ACC112 (cell line): ENCODE results near the gene LRRC61.

Source experiments
- H2AFZ ChIP-seq: fragments of 200-600 bp; sonication (generic); one replicate; pipeline ENCODE4 v1.6.0; 2017; ENCODE audit warnings: antibody characterized with exemption, low read length; ENCODE audit not compliant: unreplicated experiment
- H3K27ac ChIP-seq: fragments of 200-600 bp; sonication (generic); 2 replicates; pipeline ENCODE4 v1.5.1; 2014; ENCODE audit warnings: low read depth, mild to moderate bottlenecking, antibody characterized with exemption, low read length, moderate library complexity
- H3K27me3 ChIP-seq: fragments of 200-600 bp; sonication (generic); 2 replicates; pipeline ENCODE4 v1.6.1; 2014; ENCODE audit warnings: mild to moderate bottlenecking, antibody characterized with exemption, low read length, moderate library complexity, mixed read lengths; ENCODE audit not compliant: insufficient read depth
- H3K36me3 ChIP-seq: fragments of 200-600 bp; sonication (generic); 2 replicates; pipeline ENCODE4 v1.6.1; 2016; ENCODE audit warnings: mild to moderate bottlenecking, antibody characterized with exemption, low read length, moderate library complexity, mixed read lengths; ENCODE audit not compliant: insufficient read depth
- H3K4me1 ChIP-seq: fragments of 200-600 bp; sonication (generic); one replicate; pipeline ENCODE4 v1.6.1; 2016; ENCODE audit warnings: low read length, mixed read lengths; ENCODE audit not compliant: insufficient read depth, unreplicated experiment, control insufficient read depth
- H3K4me3 ChIP-seq: fragments of 200-600 bp; sonication (generic); 2 replicates; pipeline ENCODE4 v1.5.1; 2014; ENCODE audit warnings: mild to moderate bottlenecking, low read depth, low read length
- H3K79me2 ChIP-seq: fragments of 200-600 bp; sonication (generic); one replicate; pipeline ENCODE4 v1.6.0; 2016; ENCODE audit warnings: low read length; ENCODE audit not compliant: control insufficient read depth, unreplicated experiment, insufficient read depth

LRRC61 gene

DNA sequence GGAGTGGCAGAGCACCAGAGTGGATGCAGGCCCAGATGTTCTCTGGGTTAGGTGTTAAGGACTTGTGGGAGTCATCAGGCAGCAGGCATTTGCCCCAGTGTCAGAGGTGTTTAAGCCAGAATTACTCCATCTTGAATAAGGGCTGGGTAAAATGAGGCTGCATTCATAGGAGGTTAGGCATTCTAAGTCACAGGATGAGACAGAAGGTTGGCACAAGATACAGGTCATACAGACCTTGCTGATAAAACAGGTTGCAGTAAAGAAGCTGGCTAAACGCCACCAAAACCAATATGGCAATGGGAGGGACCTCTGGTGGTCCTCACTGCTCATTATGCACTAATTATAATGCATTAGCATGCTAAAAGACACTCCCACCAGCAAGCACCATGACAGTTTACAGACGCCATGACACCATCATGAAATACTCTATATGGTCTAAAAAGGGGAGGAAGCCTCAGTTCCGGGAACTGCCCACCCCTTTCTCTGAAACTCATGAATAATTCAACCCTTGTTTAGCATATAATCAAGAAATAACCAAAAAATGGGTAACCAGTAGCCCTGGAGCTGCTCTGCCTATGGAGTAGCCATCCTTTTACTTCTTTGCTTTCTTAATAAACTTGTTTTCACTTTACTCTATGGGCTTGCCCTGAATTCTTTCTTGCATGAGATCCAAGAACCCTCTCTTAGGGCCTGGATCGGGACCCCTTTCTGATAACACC, 882 bp upstream of the LRRC61 start:
- Histone ChIP-seq H3K27ac (no peak overlapping the region), H2AFZ (no peak overlapping the region), H3K4me1 (no peaks in the 10 kb centered on the region), H3K27me3 (peaks cover 11% of the 10 kb centered on the region), H3K79me2 (no peaks in the 10 kb centered on the region), H3K4me3 (no peak overlapping the region), H3K36me3 (no peaks in the 10 kb centered on the region)

DNA sequence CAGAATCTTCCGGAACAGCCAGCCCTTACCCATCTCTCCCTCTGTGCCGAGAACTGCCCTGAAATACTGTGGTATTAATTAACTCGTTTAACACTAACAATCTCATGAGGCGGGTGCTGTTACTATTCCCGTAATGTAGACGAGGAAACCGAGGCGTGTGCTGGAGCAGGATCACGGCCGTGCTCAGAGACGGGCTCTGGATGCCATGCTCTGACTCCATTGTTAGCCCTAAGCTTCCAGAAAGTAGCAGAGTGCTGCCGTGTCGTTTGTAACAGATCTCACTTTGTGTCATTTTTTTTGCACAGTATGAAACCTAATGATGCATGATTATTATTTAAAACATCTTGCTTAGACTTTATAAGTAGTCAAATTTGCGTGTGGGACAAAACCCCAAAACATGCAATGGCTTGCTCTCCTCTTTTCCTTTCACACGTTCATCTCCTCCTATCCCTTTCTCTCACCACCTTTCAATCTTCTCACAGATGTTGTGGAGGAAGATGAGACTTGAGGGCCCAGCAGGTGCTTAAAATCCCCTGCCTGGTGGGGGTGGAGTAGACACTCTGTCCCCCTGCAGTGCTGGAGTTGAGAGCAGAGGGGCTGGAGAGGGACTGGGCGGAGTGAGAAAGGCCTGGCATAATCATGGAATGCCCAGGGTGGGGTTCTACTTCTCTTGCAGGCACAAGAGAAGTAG, 672 bp downstream of the LRRC61 start:
- Histone ChIP-seq H3K27ac (no peak overlapping the region), H3K4me3 (no peak overlapping the region), H3K27me3 (peaks cover 11% of the 10 kb centered on the region), H3K4me1 (no peaks in the 10 kb centered on the region), H3K36me3 (no peaks in the 10 kb centered on the region), H2AFZ (no peak overlapping the region), H3K79me2 (no peaks in the 10 kb centered on the region)

DNA sequence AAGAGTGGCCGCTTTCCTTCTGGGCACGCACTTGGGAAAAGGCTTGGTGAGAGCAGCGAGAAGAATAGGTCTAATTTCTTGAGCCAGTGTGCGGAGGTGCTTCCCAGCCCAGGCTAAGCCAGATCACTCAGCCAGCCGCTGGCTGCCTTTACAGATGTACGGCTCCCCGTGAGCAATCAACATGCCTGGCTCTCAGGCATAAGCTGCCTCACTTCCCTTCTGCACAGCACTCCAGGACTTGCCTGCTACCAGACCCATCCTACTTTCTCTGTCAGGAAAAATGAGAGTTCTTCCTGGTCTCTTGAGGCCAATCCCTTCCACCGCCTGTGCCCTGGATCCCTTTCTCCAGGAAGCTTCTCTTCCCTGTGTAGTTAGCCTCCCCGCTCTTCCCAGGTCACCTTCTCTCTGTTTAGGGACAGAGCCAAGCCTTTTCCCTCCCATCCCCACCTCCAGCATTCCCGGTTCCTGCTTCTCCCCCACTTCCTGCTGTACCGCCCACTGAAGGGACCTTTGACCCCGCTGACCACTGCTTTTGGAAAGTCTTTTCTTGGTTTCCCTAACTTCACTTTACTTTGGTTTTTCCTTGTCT, 1.3 kb downstream of the LRRC61 start:
- no peak overlapping the region for H3K4me3 ChIP-seq
- no peaks in the 10 kb centered on the region for H3K36me3 ChIP-seq
- H2AFZ ChIP-seq, result no peak overlapping the region
- no peak overlapping the region for H3K27ac ChIP-seq
- H3K79me2 ChIP-seq, result no peaks in the 10 kb centered on the region
- peaks cover 11% of the 10 kb centered on the region for H3K27me3 ChIP-seq
- no peaks in the 10 kb centered on the region for H3K4me1 ChIP-seq

DNA sequence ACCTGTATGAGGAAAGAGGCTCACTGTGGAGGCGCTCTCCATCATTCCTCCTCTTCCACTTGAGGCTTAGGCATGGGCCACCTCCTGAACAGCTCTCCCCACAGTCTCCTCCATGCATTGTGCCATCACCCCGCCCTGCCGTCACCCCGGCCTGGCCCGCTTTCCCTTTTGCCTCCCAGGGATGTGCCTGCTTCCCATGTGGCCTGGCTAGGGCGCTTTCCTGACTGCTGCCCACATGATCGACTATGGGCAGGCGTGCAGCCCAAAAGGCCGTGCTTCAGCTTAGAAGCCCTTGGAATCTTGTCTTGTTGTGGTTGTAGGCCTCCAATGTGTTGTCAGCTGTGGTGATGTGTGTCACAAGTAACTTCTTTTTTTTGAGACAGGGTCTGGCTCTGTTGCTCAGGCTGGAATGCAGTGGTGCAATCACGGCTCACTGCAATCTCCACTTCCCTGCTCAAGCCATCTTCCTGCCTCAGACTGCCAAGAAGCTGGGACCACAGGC, 2.0 kb downstream of the LRRC61 start:
- Histone ChIP-seq H3K79me2 (no peaks in the 10 kb centered on the region), H3K27me3 (peaks cover 11% of the 10 kb centered on the region), H3K4me3 (no peak overlapping the region), H3K27ac (no peak overlapping the region), H3K4me1 (no peaks in the 10 kb centered on the region), H3K36me3 (no peaks in the 10 kb centered on the region), H2AFZ (no peak overlapping the region)

DNA sequence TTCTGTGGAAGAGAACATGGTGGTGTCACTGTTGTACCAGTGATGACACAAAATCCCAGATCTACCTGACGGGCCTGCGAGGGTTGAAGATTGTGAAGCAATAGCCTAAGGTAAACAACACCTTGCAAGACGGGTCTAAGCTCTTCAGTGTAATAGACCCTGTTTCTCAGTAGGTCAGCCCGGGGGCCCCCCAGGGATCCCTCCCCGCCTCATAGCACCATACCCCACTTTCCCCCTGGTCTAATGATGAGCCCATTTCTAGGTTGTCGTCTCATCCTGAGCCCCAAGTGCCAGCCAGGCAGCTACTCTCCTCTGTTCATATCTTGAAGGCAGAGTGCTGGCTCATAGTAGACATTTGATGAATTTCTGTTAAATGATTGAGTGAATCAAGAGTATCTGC, 2.7 kb downstream of the LRRC61 start:
- no peak overlapping the region for H2AFZ ChIP-seq
- no peak overlapping the region for H3K27ac ChIP-seq
- H3K4me1 ChIP-seq, result no peaks in the 10 kb centered on the region
- no peak overlapping the region for H3K4me3 ChIP-seq
- peaks cover 11% of the 10 kb centered on the region for H3K27me3 ChIP-seq
- H3K79me2 ChIP-seq, result no peaks in the 10 kb centered on the region
- no peaks in the 10 kb centered on the region for H3K36me3 ChIP-seq

DNA sequence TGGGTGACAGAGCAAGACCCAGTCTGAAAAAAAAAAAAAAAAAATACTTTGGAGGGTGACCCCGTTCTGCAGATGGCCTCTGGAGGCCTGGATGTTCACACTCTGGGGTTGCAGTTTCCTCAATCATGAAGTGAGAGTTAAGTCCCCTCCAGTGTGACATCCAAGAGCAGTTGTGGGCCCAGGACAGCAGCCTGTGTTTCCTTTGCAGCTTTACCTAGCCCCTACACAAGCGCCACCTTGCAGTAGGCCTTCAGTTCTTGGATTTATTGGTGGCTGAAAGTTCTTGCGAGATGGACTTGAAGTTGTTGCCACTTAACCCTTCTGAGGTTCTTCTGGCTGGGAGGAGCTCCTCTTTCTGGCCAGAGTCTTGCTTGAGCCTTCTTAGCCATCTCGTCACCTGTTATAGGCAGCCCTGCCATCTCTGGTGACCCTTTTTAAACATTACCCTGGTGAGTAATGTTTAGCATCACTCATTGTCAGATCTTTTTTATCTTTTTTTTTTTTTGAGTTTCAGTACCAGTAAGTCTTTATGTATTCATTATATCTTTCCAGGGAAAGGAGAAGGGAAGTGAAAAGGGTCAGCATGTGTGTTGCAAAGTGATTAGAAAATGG, 3.6 kb downstream of the LRRC61 start:
- H3K36me3 ChIP-seq, result no peaks in the 10 kb centered on the region
- H3K27me3 ChIP-seq, result peaks cover 11% of the 10 kb centered on the region
- H3K27ac ChIP-seq, result no peak overlapping the region
- H3K79me2 ChIP-seq, result no peaks in the 10 kb centered on the region
- H3K4me3 ChIP-seq, result no peak overlapping the region
- H3K4me1 ChIP-seq, result no peaks in the 10 kb centered on the region
- H2AFZ ChIP-seq, result no peak overlapping the region

DNA sequence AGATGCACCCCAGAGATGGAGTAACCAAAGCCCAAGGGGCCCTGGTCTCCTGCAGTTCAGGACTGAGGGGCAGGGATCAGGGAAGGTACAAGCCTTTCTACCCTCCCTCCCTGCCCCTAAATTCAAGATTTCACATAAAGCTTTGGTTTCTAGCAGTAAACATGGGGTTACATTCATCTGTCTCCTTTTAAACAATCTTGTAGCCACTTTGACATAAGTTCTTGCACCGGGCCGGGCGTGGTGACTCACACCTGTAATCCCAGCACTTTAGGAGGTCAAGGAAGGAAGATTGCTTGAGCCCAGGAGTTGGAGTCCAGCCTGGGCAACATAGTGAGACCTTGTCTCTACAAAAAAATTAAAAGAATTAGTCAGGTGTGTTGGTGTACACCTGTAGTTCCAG, 4.2 kb downstream of the LRRC61 start:
- H2AFZ ChIP-seq, result no peak overlapping the region
- H3K27ac ChIP-seq, result no peak overlapping the region
- H3K4me1 ChIP-seq, result no peaks in the 10 kb centered on the region
- H3K27me3 ChIP-seq, result peaks cover 11% of the 10 kb centered on the region
- no peaks in the 10 kb centered on the region for H3K79me2 ChIP-seq
- H3K4me3 ChIP-seq, result no peak overlapping the region
- no peaks in the 10 kb centered on the region for H3K36me3 ChIP-seq

DNA sequence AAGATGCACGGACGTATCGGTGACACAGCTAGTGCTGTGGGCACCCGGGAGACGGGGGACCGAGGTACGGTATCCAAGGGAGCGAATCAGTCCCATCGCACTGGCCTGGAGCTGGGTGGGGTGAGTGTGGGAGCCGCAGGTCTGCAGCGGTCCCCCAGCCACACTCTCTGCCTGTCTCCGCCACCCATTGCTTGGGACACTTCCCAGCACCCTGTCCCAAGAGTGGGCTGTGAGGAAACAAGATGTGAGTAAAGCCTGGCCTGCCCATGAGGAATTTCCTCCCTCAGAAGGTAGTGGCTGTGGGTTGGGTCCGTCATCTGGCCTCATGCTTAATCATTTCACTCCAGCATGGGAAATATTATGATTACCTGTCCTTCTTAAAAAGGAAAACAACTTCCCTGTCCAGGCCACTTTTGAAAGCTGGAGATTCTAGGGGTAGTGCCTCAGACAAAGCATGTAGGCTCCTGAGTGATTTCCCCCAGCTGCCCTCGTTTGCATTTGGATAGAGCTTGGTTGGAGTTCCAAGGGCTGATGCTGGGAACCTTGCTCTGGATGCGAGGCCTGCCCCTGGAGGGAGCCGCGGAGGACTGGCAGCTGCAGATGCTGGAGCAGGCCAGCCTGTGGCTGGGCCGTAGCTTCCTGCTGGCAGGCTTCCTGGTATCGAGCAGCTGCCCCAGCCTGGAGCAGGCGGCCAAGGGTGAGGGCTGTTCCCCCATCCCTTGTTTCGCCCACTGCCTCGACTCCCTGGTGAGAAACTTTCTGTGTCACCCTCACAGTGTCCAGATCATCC, 6.4 kb downstream of the LRRC61 start:
- H3K4me3 ChIP-seq, result no peak overlapping the region

DNA sequence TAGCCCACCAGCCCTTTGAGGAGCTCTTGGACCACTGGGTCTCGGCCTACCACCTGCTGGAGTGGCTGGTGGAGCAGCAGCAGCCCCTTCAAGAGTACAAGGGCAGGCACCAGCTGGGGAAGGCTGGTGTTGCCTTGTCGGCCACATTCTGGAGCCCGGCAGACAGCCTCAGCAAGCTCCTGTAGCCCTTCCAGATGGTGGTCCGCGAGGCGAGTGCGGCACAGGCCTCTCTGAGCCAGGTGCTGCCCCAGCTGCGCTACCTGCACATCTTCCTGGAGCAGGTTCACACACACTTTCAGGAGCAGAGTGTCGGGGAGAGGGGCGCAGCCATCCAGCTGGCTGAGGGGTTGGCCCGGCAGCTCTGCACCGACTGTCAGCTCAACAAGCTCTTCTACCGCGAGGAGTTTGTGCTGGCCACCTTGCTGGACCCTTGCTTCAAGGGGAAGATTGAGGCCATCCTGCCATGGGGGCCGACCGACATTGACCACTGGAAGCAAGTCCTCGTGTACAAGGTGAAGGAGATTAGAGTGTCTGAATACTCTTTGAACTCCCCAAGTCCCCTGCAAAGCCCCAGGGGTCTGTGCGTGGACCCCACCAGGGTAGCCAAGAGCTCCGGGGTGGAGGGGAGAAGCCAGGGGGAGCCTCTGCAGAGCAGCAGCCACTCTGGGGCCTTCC, 7.2 kb downstream of the LRRC61 start:
- no peaks in the 10 kb centered on the region for H3K79me2 ChIP-seq
- no peaks in the 10 kb centered on the region for H3K36me3 ChIP-seq
- no peaks in the 10 kb centered on the region; the same call in 1 of the 2 replicates for H3K27me3 ChIP-seq
- H3K4me1 ChIP-seq, result no peaks in the 10 kb centered on the region
- no peak overlapping the region for H3K4me3 ChIP-seq
- no peak overlapping the region for H2AFZ ChIP-seq
- no peak overlapping the region for H3K27ac ChIP-seq

More for the DNA sequence above, 6.4 kb downstream of the LRRC61 start:
- Histone ChIP-seq H3K79me2 (no peaks in the 10 kb centered on the region), H3K27ac (no peak overlapping the region), H2AFZ (no peak overlapping the region), H3K4me1 (no peaks in the 10 kb centered on the region), H3K36me3 (no peaks in the 10 kb centered on the region), H3K27me3 (no peaks in the 10 kb centered on the region; the same call in 1 of the 2 replicates)
